ENCODE results near the gene UGT1A9. TPM values are rescaled to one million over a fixed set of nuclear protein-coding genes. Genes with fewer than 3 reads are reported as not detected.

UGT1A9 gene
- total RNA-seq, 1 experiment from 2014 or later: not detected

DNA sequence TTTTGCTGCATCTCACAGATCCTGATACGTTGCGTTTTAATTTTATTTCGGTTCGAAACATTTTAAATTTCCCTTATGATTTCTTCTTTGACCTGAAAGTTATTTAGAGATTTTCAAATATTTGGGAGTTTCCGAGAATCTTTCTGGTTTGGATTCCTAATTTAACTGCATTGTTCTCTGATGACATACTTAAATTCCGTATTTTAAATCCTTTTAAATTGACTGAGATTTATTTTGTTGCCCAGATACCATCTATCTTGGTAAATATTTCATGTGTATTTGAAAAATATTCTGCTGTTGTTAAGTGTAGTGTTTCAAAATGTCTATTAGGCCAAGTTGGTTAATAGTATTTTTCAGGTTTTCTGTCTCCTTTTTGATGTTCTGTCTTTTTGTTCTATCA lies 144.2 kb downstream of the UGT1A9 start:
- POLR2A ChIA-PET: no interaction called here
- H3K36me3 Mint-ChIP-seq (ENCODE audit: insufficient read depth, unreplicated experiment): no peaks in the 10 kb centered on the region
- TF ChIP-seq CTCF (IDR thresholded peaks at IDR 0.05; ENCODE audit: unreplicated experiment): no peak
- no peaks in the 10 kb centered on the region for H3K4me1 Mint-ChIP-seq (ENCODE audit: insufficient read depth, unreplicated experiment)
- intact Hi-C loops (cut with micrococcal nuclease): no loop called here
- BruUV-seq (replicated peaks): no TSS peak
- no peak for DNase-seq (ENCODE audit: unreplicated experiment)
- no peaks in the 10 kb centered on the region for H3K9me3 Mint-ChIP-seq (ENCODE audit: unreplicated experiment)
- H3K27ac Mint-ChIP-seq (ENCODE audit: low read depth, unreplicated experiment): no peak overlapping the region
- no peaks in the 10 kb centered on the region for H3K27me3 Mint-ChIP-seq (ENCODE audit: insufficient read depth, unreplicated experiment)
- no peak overlapping the region for H3K4me3 Mint-ChIP-seq (ENCODE audit: unreplicated experiment)
- CTCF ChIA-PET: no interaction called here

DNA sequence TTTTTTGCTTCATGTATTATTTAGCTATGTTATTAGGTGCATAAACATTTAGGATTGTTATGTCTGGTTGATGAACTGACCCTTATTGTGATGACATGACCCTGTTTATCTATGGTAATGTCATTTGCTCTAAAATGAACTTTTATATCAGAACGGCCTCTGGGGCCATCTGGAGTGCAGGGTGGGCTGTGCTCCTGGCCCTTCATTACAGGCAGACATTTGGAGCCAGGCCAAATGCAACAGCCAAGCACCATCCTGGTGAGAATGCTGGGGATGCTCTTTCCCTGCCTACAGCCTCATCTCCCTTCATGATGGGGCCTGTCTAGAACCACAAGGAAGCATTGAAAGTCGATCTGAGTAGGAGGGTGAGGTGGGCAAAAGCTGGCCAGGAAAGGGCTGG lies 144.6 kb downstream of the UGT1A9 start:
- CTCF ChIA-PET: no interaction called here

DNA sequence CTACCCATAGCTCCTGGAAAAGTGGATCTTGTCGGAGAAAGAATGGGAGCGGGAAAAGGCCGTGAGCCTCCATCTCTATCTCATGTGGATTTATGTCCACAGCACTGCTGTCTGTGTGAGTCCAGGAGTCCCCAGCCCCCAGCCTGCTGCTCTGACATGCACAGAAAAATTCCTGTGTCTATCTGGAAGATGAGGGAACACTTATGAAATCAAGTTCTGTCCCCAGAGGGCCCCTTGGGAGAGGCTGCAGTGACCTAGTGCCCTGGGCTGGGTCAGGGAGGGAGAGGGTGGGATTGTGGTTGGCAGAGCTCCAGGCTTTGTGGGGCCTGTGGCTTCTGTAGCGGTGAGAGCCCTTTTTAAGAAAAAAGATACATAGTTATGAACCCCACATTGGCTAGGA lies 145.1 kb downstream of the UGT1A9 start:
- CTCF ChIA-PET: no interaction called here
- Mint-ChIP-seq H3K4me3 (ENCODE audit: unreplicated experiment) (no peak overlapping the region), H3K27me3 (ENCODE audit: insufficient read depth, unreplicated experiment) (no peaks in the 10 kb centered on the region), H3K4me1 (ENCODE audit: insufficient read depth, unreplicated experiment) (no peaks in the 10 kb centered on the region), H3K36me3 (ENCODE audit: insufficient read depth, unreplicated experiment) (no peaks in the 10 kb centered on the region), H3K27ac (ENCODE audit: low read depth, unreplicated experiment) (no peak overlapping the region), H3K9me3 (ENCODE audit: unreplicated experiment) (no peaks in the 10 kb centered on the region)
- POLR2A ChIA-PET: interaction anchor here (1.1 kb wide), 1 partner anchor 56 kb away, joined by 3 read pairs; no protein-coding TSS in a partner anchor
- BruUV-seq (replicated peaks): no TSS peak
- no peak for TF ChIP-seq CTCF (IDR thresholded peaks at IDR 0.05; ENCODE audit: unreplicated experiment)
- DNase-seq (ENCODE audit: unreplicated experiment): no peak
- intact Hi-C loops (cut with micrococcal nuclease): no loop called here

More for the DNA sequence above, 144.6 kb downstream of the UGT1A9 start:
- intact Hi-C loops (cut with micrococcal nuclease): no loop called here
- no peak for DNase-seq (ENCODE audit: unreplicated experiment)
- no peaks in the 10 kb centered on the region for H3K27me3 Mint-ChIP-seq (ENCODE audit: insufficient read depth, unreplicated experiment)
- H3K4me3 Mint-ChIP-seq (ENCODE audit: unreplicated experiment): no peak overlapping the region
- H3K9me3 Mint-ChIP-seq (ENCODE audit: unreplicated experiment): no peaks in the 10 kb centered on the region
- no peaks in the 10 kb centered on the region for H3K4me1 Mint-ChIP-seq (ENCODE audit: insufficient read depth, unreplicated experiment)
- POLR2A ChIA-PET: no interaction called here
- TF ChIP-seq CTCF (IDR thresholded peaks at IDR 0.05; ENCODE audit: unreplicated experiment): no peak
- no TSS peak for BruUV-seq (replicated peaks)
- no peaks in the 10 kb centered on the region for H3K36me3 Mint-ChIP-seq (ENCODE audit: insufficient read depth, unreplicated experiment)
- no peak overlapping the region for H3K27ac Mint-ChIP-seq (ENCODE audit: low read depth, unreplicated experiment)

DNA sequence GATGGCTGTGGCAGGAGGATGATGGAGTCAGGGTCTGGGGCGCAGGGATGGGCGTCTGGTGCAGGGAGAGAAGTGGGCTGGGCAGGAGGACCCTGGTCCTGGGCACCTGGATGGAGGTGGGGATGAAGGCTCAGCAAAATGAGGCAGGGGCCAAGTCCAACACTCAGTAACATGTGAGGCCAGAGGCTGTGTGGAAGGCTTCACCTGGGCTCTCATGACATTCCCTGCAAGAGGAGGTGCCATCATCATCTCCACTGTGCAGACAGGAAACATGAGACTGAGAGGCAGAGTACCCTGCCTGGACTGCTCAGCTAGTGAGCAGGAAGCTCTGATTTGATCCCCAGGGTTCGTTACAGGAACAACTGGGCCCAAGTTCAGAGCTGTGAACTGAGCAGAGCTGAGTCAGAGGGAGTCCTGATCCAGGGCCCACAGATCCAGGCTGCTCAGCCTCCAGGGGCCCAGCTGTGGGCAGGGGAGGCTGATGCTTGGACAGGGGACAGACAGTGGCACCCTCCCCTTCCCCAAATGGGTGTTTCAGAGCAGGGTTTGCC lies 145.7 kb downstream of the UGT1A9 start:
- Mint-ChIP-seq H3K27ac (ENCODE audit: low read depth, unreplicated experiment) (no peak overlapping the region), H3K36me3 (ENCODE audit: insufficient read depth, unreplicated experiment) (no peaks in the 10 kb centered on the region), H3K9me3 (ENCODE audit: unreplicated experiment) (no peaks in the 10 kb centered on the region), H3K4me1 (ENCODE audit: insufficient read depth, unreplicated experiment) (no peaks in the 10 kb centered on the region), H3K27me3 (ENCODE audit: insufficient read depth, unreplicated experiment) (no peaks in the 10 kb centered on the region), H3K4me3 (ENCODE audit: unreplicated experiment) (no peak overlapping the region)
- POLR2A ChIA-PET: interaction anchor here (1.1 kb wide), 1 partner anchor 56 kb away, joined by 3 read pairs; no protein-coding TSS in a partner anchor
- intact Hi-C loops (cut with micrococcal nuclease): no loop called here
- no TSS peak for BruUV-seq (replicated peaks)
- no peak for DNase-seq (ENCODE audit: unreplicated experiment)
- TF ChIP-seq CTCF (IDR thresholded peaks at IDR 0.05; ENCODE audit: unreplicated experiment): no peak
- CTCF ChIA-PET: no interaction called here
